A673 (cell line): ENCODE results near the gene CLMP. TPM values are rescaled to one million over a fixed set of nuclear protein-coding genes. Genes with fewer than 3 reads are reported as not detected.

Experiments used
- BruUV-seq: library from RNA; stranded (reverse); fragments of 400-500 nt; replicated peaks from 2 replicates; lab custom pipeline; 2021; lab: Mats Ljungman, UMichigan
- CTCF ChIA-PET: fragments of 300-600 bp; sonication (Branson Sonifier 250); formaldehyde crosslinking; loops from one replicate; lab custom pipeline; 2022; ENCODE audit warnings: antibody characterized with exemption; lab: Charles Lee
- POLR2A ChIA-PET: fragments of 300-600 bp; sonication (Branson Sonifier 250); formaldehyde crosslinking; loops from one replicate; lab custom pipeline; 2022; ENCODE audit warnings: antibody characterized with exemption; ENCODE audit not compliant: low non-redundant PET; lab: Charles Lee
- DNase-seq: peaks from one replicate; pipeline ENCODE4 v3.0.0-alpha.2; 2015; ENCODE audit warnings: low spot score
- H3K27ac ChIP-seq: fragments of 200-600 bp; sonication (generic); 2 replicates; pipeline ENCODE4 v1.5.1; 2016; ENCODE audit warnings: mixed run types, low read depth, mild to moderate bottlenecking, mixed read lengths, antibody characterized with exemption, low read length; ENCODE audit not compliant: poor library complexity, severe bottlenecking
- H3K27me3 ChIP-seq: fragments of 200-600 bp; sonication (generic); replicated peaks from 2 replicates; pipeline ENCODE4 v1.6.1; 2017; ENCODE audit warnings: mixed run types, low read depth, mild to moderate bottlenecking, mixed read lengths, antibody characterized with exemption, low read length; ENCODE audit not compliant: insufficient read depth, poor library complexity
- H3K36me3 ChIP-seq: fragments of 200-600 bp; sonication (generic); 2 replicates; pipeline ENCODE4 v1.6.1; 2016; ENCODE audit warnings: mixed run types, mild to moderate bottlenecking, mixed read lengths, antibody characterized with exemption, low read length; ENCODE audit not compliant: insufficient read depth, poor library complexity, severe bottlenecking
- H3K4me1 ChIP-seq: fragments of 200-600 bp; sonication (generic); 2 replicates; pipeline ENCODE4 v1.6.1; 2017; ENCODE audit warnings: mixed run types, mild to moderate bottlenecking, mixed read lengths, antibody characterized with exemption, low read length; ENCODE audit not compliant: insufficient read depth, poor library complexity, severe bottlenecking
- H3K4me3 ChIP-seq: fragments of 200-600 bp; sonication (generic); 2 replicates; pipeline ENCODE4 v1.5.1; 2016; ENCODE audit warnings: low read depth, mixed run types, mild to moderate bottlenecking, mixed read lengths, low read length; ENCODE audit not compliant: poor library complexity, severe bottlenecking
- H3K9me3 ChIP-seq: fragments of 200-600 bp; sonication (generic); 2 replicates; pipeline ENCODE4 v1.6.1; 2016; ENCODE audit warnings: mixed run types, low read depth, mild to moderate bottlenecking, mixed read lengths, antibody characterized with exemption, low read length; ENCODE audit not compliant: poor library complexity, severe bottlenecking
- CTCF ChIP-seq: fragments of 300-800, 200-600 bp; sonication (generic); conservative IDR thresholded peaks from 2 replicates; pipeline ENCODE4 v1.5.1; 2017; ENCODE audit warnings: low read depth, mild to moderate bottlenecking, antibody characterized with exemption, low read length, moderate library complexity, mixed read lengths
- EZH2 ChIP-seq: fragments of 200-600 bp; sonication (generic); IDR thresholded peaks from 2 replicates; pipeline ENCODE4 v1.6.1; 2017; ENCODE audit warnings: borderline replicate concordance, low read depth, mild to moderate bottlenecking, mixed read lengths, antibody characterized with exemption, low read length; ENCODE audit not compliant: poor library complexity, severe bottlenecking
- intact Hi-C: fragments of 100-400 bp; cut with micrococcal nuclease; formaldehyde crosslinking; loops from one replicate; pipeline ENCODE4 v1.10.0; 2022; ENCODE audit not compliant: unreplicated experiment
- total RNA-seq: library from RNA; stranded (reverse); gene quantifications from 2 replicates; pipeline ENCODE4 v1.2.3, GENCODE V29; 2021

CLMP gene
- total RNA-seq, 1 experiment from 2014 or later, result 62.6 TPM

DNA sequence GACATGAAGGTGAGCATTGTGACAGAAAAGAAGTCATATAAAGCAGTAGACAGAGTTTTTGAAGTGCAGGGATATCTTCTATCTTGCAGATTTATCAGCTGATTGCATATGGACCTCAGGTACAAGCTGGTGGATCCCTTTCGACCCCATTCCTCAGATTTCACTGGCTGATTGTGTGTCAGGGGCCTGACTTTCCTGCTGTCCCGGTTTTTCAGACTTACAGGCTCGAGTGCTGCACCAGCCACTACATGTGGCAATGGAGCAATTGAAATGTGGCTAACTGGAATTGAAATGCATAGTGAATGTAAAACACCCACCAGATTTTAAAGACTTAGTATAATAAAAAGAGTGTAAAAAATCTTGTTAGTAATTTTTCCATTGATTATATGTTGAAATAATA is 50.3 kb downstream of the CLMP start:
- no peak for DNase-seq
- Histone ChIP-seq H3K36me3 (no peaks in the 10 kb centered on the region), H3K4me1 (peaks cover 3% of the 10 kb centered on the region), H3K27me3 (no peaks in the 10 kb centered on the region), H3K27ac (no peak overlapping the region), H3K9me3 (no peaks in the 10 kb centered on the region), H3K4me3 (no peak overlapping the region)
- intact Hi-C loops, result no loop called here
- ChIA-PET CTCF (no interaction called here), POLR2A (no interaction called here)
- no peak for TF ChIP-seq EZH2
- no peak for TF ChIP-seq CTCF
- no TSS peak for BruUV-seq

GRCh38 chr11:123143921-123144320 is 51.1 kb downstream of the CLMP start:
- H3K27me3 ChIP-seq, result no peaks in the 10 kb centered on the region
- H3K36me3 ChIP-seq, result no peaks in the 10 kb centered on the region
- intact Hi-C loops, result no loop called here
- CTCF ChIA-PET, result no interaction called here
- no peak overlapping the region for H3K27ac ChIP-seq
- H3K4me3 ChIP-seq, result no peak overlapping the region
- H3K4me1 ChIP-seq, result peaks cover 7% of the 10 kb centered on the region
- DNase-seq, result no peak
- H3K9me3 ChIP-seq, result no peaks in the 10 kb centered on the region
- TF ChIP-seq EZH2, result no peak
- TF ChIP-seq CTCF, result no peak
- no TSS peak for BruUV-seq
- POLR2A ChIA-PET, result interaction anchor here (0.5 kb wide), 1 partner anchor 334 kb away, joined by 3 read pairs; no protein-coding TSS in a partner anchor

DNA sequence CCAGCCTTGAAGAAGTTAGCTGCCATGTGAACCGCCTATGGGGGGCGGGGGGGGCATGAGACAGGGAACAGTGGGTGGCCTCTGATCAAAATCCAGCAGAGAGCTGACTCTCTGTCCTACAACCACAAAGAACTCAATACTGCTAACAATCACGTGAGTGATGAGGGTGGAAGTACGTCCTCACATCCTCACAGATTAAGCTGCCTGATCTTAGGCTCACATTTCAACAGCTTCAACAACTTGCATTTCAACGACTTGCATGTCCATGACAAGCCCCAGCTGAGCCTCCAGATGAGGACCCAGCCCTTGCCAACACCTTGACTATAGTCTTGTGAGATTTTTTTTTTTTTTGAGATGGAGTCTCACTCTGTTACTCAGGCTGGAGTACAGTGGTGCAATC is 51.6 kb downstream of the CLMP start:
- Histone ChIP-seq H3K9me3 (no peaks in the 10 kb centered on the region), H3K27ac (peak overlapping the region; percentile 3), H3K27me3 (no peaks in the 10 kb centered on the region), H3K36me3 (no peaks in the 10 kb centered on the region), H3K4me1 (peaks cover 12% of the 10 kb centered on the region), H3K4me3 (no peak overlapping the region)
- BruUV-seq, result no TSS peak
- TF ChIP-seq CTCF (no peak), EZH2 (no peak)
- ChIA-PET CTCF (no interaction called here), POLR2A (interaction anchor here (0.5 to 0.7 kb wide), 2 partner anchors 334 to 431 kb away, joined by 3 to 13 read pairs; no protein-coding TSS in a partner anchor)
- intact Hi-C loops, result no loop called here
- DNase-seq, result no peak
